DOHH2 (cell line): Measurements from ENCODE around the gene TMEM74B.

Experiments
- CTCF ChIP-seq: fragments of 200-600 bp; sonication (generic); IDR thresholded peaks from one replicate; pipeline ENCODE4 v1.5.1; 2014; ENCODE audit warnings: antibody characterized with exemption, mild to moderate bottlenecking, low read depth, low read length; ENCODE audit not compliant: poor library complexity, severe bottlenecking
- EZH2phosphoT487 ChIP-seq: fragments of 200-600 bp; sonication (generic); IDR thresholded peaks from 2 replicates; pipeline ENCODE4 v1.6.1; 2017; ENCODE audit warnings: borderline replicate concordance, mild to moderate bottlenecking, antibody characterized with exemption, low read length, moderate library complexity, mixed read lengths

- TF ChIP-seq CTCF = no peak
- TF ChIP-seq EZH2phosphoT487 = no peak
Measured at GRCh38 chr20:1207293-1207878, 22.6 kb upstream of the TMEM74B start.
